Measurements from ENCODE around the gene COASY. TPM values are rescaled to one million over a fixed set of nuclear protein-coding genes. Genes with fewer than 3 reads are reported as not detected.

The COASY gene
- total and polyA plus RNA-seq, 2 of the 4 experiments (the other 2 are of a cell fraction): 10.6 to 44.0 TPM

GRCh38 chr17:42566215-42566882 lies 4.4 kb downstream of the COASY start:
- ATAC-seq (ENCODE audit: low read depth): peak; percentile 6
- Histone ChIP-seq H3K4ac (ENCODE audit: low read depth, low read length) (peak overlapping the region; percentile 81), H3K4me2 (ENCODE audit: low read depth, low read length) (peak overlapping the region; percentile 63), H2BK15ac (ENCODE audit: low read depth, low read length) (0 out of 3 replicates have a peak overlapping the region, but pooled peaks have one; percentile 84), H4K91ac (ENCODE audit: insufficient read depth, low read depth, low read length) (peak overlapping the region; percentile 94), H3K4me3 (ENCODE audit: insufficient read depth, low read depth, low read length) (peak overlapping the region; percentile 84), H3K9ac (ENCODE audit: low read depth, low read length) (peak overlapping the region; percentile 19; the same call in 1 of the 2 replicates), H3K56ac (ENCODE audit: extremely low read depth, insufficient read depth, low read length) (no peak overlapping the region), H3K9me1 (ENCODE audit: insufficient read depth, low read length) (peaks cover 19% of the 10 kb centered on the region), H4K20me1 (ENCODE audit: insufficient read depth, low read length) (peaks cover 8% of the 10 kb centered on the region; the same call in 1 of the 2 replicates), H3K36me3 (ENCODE audit: control insufficient read depth, insufficient read depth, low read length) (peaks cover 53% of the 10 kb centered on the region), H2AFZ (replicated peaks; ENCODE audit: low read length, poor library complexity) (peak overlapping the region; percentile 100), H4K8ac (ENCODE audit: low read depth in 2 of 2, low read length in 2 of 2) (peak overlapping the region; percentile 96 to 100), H2BK5ac (ENCODE audit: low read depth, low read length, poor library complexity, severe bottlenecking) (peak overlapping the region; percentile 75), H3K14ac (replicated peaks; ENCODE audit: low read depth, low read length) (peak overlapping the region; percentile 67; the same call in 1 of the 2 replicates), H2BK120ac (ENCODE audit: low read depth, low read length) (peak overlapping the region; percentile 55; the same call in 1 of the 2 replicates), H3K79me1 (ENCODE audit: low read depth in 1 of 2, low read length in 2 of 2) (peaks cover 41 to 84% of the 10 kb centered on the region in 2 experiments), H3K9me3 (ENCODE audit: control insufficient read depth, insufficient read depth, low read length) (no peaks in the 10 kb centered on the region), H3K27ac (ENCODE audit: insufficient read depth, low read length) (peak overlapping the region; percentile 77), H3K4me1 (ENCODE audit: control insufficient read depth, insufficient read depth, low read length) (peaks cover 19% of the 10 kb centered on the region), H3K18ac (ENCODE audit: low read depth, low read length) (no peak overlapping the region), H4K5ac (ENCODE audit: low read depth, low read length) (peak overlapping the region; percentile 87), H3K27me3 (ENCODE audit: control insufficient read depth, insufficient read depth, low read length) (no peaks in the 10 kb centered on the region), H2BK20ac (ENCODE audit: low read depth, low read length) (no peak overlapping the region; the same call in 1 of the 2 replicates), H2AK9ac (replicated peaks; ENCODE audit: low read depth, low read length, poor library complexity) (peak overlapping the region; percentile 94), H3K23ac (ENCODE audit: low read depth, low read length) (no peak overlapping the region; the same call in 1 of the 2 replicates), H2AK5ac (ENCODE audit: low read depth, low read length) (peak overlapping the region; percentile 99)
- BruUV-seq (replicated peaks): no TSS peak
- in situ Hi-C loops (cut with MboI; ENCODE audit: low sequenced_read_pairs) (no loop called here), intact Hi-C loops (cut with micrococcal nuclease) (no loop called here), dilution Hi-C loops (cut with HindIII; ENCODE audit: low sequenced_read_pairs, unreplicated experiment) (no loop called here)
- CTCF ChIA-PET: no interaction called here
- WGBS, 2 experiments (ENCODE audit: extremely low coverage in 2 of 2, insufficient read length in 1 of 2): 21% methylated on average over 6 of the region's 28 CpGs; no CpG with 5 or more reads in 1 of the 2 experiments
- POLR2A ChIA-PET (ENCODE audit: unreplicated experiment): no interaction called here
- DNase-seq: no peak
- TF ChIP-seq CEBPB (IDR thresholded peaks at IDR 0.05; ENCODE audit: low read depth, low read length): no peak
- TF ChIP-seq CTCF (conservative IDR thresholded peaks at IDR 0.05; ENCODE audit: low read depth, low read length): no peak
- TF ChIP-seq CHD1 (IDR thresholded peaks at IDR 0.05; ENCODE audit: low read depth, low read length): no peak
- no peak for TF ChIP-seq POLR2A (IDR thresholded peaks at IDR 0.05; ENCODE audit: low read depth, low read length)
- TF ChIP-seq, protein P1, sequence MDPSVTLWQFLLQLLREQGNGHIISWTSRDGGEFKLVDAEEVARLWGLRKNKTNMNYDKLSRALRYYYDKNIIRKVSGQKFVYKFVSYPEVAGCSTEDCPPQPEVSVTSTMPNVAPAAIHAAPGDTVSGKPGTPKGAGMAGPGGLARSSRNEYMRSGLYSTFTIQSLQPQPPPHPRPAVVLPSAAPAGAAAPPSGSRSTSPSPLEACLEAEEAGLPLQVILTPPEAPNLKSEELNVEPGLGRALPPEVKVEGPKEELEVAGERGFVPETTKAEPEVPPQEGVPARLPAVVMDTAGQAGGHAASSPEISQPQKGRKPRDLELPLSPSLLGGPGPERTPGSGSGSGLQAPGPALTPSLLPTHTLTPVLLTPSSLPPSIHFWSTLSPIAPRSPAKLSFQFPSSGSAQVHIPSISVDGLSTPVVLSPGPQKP (IDR thresholded peaks at IDR 0.05; ENCODE audit: borderline replicate concordance, low read depth, low read length): no peak
- no peak for TF ChIP-seq SMC3 (IDR thresholded peaks at IDR 0.05; ENCODE audit: low read depth, low read length)
- TF ChIP-seq BHLHE40 (IDR thresholded peaks at IDR 0.05; ENCODE audit: low read depth, low read length): no peak
- TF ChIP-seq MXI1 (IDR thresholded peaks at IDR 0.05; ENCODE audit: borderline replicate concordance, low read depth, low read length): no peak
- TF ChIP-seq FOS (IDR thresholded peaks at IDR 0.05; ENCODE audit: low read depth, low read length): no peak
- no peak for TF ChIP-seq RCOR1 (IDR thresholded peaks at IDR 0.05; ENCODE audit: insufficient replicate concordance, low read length)
- TF ChIP-seq MAZ (IDR thresholded peaks at IDR 0.05; ENCODE audit: borderline replicate concordance, low read depth, low read length): no peak
- TF ChIP-seq RFX5 (IDR thresholded peaks at IDR 0.05; ENCODE audit: low read depth, low read length): no peak
- no peak for TF ChIP-seq RAD21 (IDR thresholded peaks at IDR 0.05; ENCODE audit: low read length)
- no peak for TF ChIP-seq NFE2L2 (IDR thresholded peaks at IDR 0.05; ENCODE audit: low read depth, low read length)
- TF ChIP-seq MAFK (IDR thresholded peaks at IDR 0.05; ENCODE audit: low read depth, low read length): no peak

All from IMR-90 (cell line).